ENCODE results near the gene POU2F1. TPM values are rescaled to one million over a fixed set of nuclear protein-coding genes. Genes with fewer than 3 reads are reported as not detected.

POU2F1 gene
- total RNA-seq, 1 experiment from 2014 or later, result 24.5 TPM

GRCh38 chr1:167371030-167371429, 150.3 kb downstream of the POU2F1 start:
- ChIA-PET CTCF (no interaction called here), POLR2A (no interaction called here), RAD21 (ENCODE audit: low non-redundant PET in 1 of 2, low total read pairs in 2 of 2, uncharacterized antibody in 2 of 2, unreplicated experiment in 2 of 2) (no interaction called here)
- Histone ChIP-seq H4K20me1 (ENCODE audit: insufficient read depth) (no peaks in the 10 kb centered on the region), H3K4me2 (ENCODE audit: low read length) (no peak overlapping the region), H3K27me3 (ENCODE audit: insufficient read depth, low read length) (no peaks in the 10 kb centered on the region), H3K36me3 (ENCODE audit: control insufficient read depth in 1 of 2, insufficient read depth in 2 of 2, low read length in 2 of 2) (no peaks in the 10 kb centered on the region), H3K9me2 (ENCODE audit: insufficient read depth) (no peaks in the 10 kb centered on the region), H3K9ac (ENCODE audit: low read length) (no peak overlapping the region), H3K4me3 (replicated peaks in 1 of 2; ENCODE audit: low read depth in 1 of 2, low read length in 2 of 2) (no peak overlapping the region), H3K4me1 (ENCODE audit: control insufficient read depth in 1 of 2, insufficient read depth in 2 of 2, low read length in 2 of 2) (no peaks in the 10 kb centered on the region), H3K27ac (ENCODE audit: low read depth, low read length) (no peak overlapping the region), H2AFZ (ENCODE audit: low read depth, low read length, poor library complexity, severe bottlenecking) (no peak overlapping the region), H3K79me2 (ENCODE audit: insufficient read depth, low read length) (no peaks in the 10 kb centered on the region), H3K9me3 (ENCODE audit: control insufficient read depth in 1 of 2, insufficient read depth in 1 of 2, low read depth in 1 of 2, low read length in 2 of 2) (no peaks in the 10 kb centered on the region)
- TF ChIP-seq CEBPB (IDR thresholded peaks at IDR 0.05; ENCODE audit: low read depth) (no peak), RAD21 (IDR thresholded peaks at IDR 0.05; ENCODE audit: low read depth) (no peak), YY1 (IDR thresholded peaks at IDR 0.05; ENCODE audit: extremely low read depth, insufficient replicate concordance, low read depth, low read length) (no peak), ZBTB33 (IDR thresholded peaks at IDR 0.05; ENCODE audit: extremely low read depth, insufficient replicate concordance, low read length) (no peak), SP1 (IDR thresholded peaks at IDR 0.05; ENCODE audit: low read depth) (no peak), TCF7L2 (IDR thresholded peaks at IDR 0.05; ENCODE audit: borderline replicate concordance, extremely low read depth, insufficient read depth, insufficient read length) (no peak), POLR2A (IDR thresholded peaks at IDR 0.05; ENCODE audit: borderline replicate concordance, extremely low read depth, insufficient read depth, insufficient read length) (no peak), FOSL1 (IDR thresholded peaks at IDR 0.05; ENCODE audit: low read depth) (no peak), ZNF274 (IDR thresholded peaks at IDR 0.05; ENCODE audit: low read depth, low read length) (no peak), EZH2 (IDR thresholded peaks at IDR 0.05) (no peak), POLR2AphosphoS5 (IDR thresholded peaks at IDR 0.05; ENCODE audit: low read depth, low read length) (no peak), SIN3A (IDR thresholded peaks at IDR 0.05; ENCODE audit: low read depth) (no peak), SRF (IDR thresholded peaks at IDR 0.05; ENCODE audit: low read depth) (no peak), ELF1 (IDR thresholded peaks at IDR 0.05; ENCODE audit: borderline replicate concordance, low read depth) (no peak), CBX3 (IDR thresholded peaks at IDR 0.05; ENCODE audit: low read depth) (no peak), JUND (IDR thresholded peaks at IDR 0.05) (no peak)
- TF ChIP-seq, protein P1, sequence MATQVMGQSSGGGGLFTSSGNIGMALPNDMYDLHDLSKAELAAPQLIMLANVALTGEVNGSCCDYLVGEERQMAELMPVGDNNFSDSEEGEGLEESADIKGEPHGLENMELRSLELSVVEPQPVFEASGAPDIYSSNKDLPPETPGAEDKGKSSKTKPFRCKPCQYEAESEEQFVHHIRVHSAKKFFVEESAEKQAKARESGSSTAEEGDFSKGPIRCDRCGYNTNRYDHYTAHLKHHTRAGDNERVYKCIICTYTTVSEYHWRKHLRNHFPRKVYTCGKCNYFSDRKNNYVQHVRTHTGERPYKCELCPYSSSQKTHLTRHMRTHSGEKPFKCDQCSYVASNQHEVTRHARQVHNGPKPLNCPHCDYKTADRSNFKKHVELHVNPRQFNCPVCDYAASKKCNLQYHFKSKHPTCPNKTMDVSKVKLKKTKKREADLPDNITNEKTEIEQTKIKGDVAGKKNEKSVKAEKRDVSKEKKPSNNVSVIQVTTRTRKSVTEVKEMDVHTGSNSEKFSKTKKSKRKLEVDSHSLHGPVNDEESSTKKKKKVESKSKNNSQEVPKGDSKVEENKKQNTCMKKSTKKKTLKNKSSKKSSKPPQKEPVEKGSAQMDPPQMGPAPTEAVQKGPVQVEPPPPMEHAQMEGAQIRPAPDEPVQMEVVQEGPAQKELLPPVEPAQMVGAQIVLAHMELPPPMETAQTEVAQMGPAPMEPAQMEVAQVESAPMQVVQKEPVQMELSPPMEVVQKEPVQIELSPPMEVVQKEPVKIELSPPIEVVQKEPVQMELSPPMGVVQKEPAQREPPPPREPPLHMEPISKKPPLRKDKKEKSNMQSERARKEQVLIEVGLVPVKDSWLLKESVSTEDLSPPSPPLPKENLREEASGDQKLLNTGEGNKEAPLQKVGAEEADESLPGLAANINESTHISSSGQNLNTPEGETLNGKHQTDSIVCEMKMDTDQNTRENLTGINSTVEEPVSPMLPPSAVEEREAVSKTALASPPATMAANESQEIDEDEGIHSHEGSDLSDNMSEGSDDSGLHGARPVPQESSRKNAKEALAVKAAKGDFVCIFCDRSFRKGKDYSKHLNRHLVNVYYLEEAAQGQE (IDR thresholded peaks at IDR 0.05; ENCODE audit: low read depth), result no peak
- TF ChIP-seq, protein P2, sequence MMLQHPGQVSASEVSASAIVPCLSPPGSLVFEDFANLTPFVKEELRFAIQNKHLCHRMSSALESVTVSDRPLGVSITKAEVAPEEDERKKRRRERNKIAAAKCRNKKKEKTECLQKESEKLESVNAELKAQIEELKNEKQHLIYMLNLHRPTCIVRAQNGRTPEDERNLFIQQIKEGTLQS (IDR thresholded peaks at IDR 0.05), result no peak
- TF ChIP-seq, protein P3, sequence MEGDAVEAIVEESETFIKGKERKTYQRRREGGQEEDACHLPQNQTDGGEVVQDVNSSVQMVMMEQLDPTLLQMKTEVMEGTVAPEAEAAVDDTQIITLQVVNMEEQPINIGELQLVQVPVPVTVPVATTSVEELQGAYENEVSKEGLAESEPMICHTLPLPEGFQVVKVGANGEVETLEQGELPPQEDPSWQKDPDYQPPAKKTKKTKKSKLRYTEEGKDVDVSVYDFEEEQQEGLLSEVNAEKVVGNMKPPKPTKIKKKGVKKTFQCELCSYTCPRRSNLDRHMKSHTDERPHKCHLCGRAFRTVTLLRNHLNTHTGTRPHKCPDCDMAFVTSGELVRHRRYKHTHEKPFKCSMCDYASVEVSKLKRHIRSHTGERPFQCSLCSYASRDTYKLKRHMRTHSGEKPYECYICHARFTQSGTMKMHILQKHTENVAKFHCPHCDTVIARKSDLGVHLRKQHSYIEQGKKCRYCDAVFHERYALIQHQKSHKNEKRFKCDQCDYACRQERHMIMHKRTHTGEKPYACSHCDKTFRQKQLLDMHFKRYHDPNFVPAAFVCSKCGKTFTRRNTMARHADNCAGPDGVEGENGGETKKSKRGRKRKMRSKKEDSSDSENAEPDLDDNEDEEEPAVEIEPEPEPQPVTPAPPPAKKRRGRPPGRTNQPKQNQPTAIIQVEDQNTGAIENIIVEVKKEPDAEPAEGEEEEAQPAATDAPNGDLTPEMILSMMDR (IDR thresholded peaks at IDR 0.05 in 2 of 3, conservative IDR thresholded peaks at IDR 0.05 in 1 of 3; ENCODE audit: borderline replicate concordance in 1 of 3, insufficient read depth in 1 of 3, low read depth in 2 of 3, low read length in 2 of 3), result no peak
- DNase-seq (ENCODE audit: low read depth, low spot score), result no peak
- no TSS peak for BruUV-seq (replicated peaks)
- intact Hi-C loops (cut with micrococcal nuclease), result no loop called here
- no peak for ATAC-seq

Measured in HCT116 (cell line).